Measurements from ENCODE around the gene PGAP2. TPM values are rescaled to one million over a fixed set of nuclear protein-coding genes. Genes with fewer than 3 reads are reported as not detected.

Gene PGAP2
- total RNA-seq, 1 experiment from 2014 or later, result 27.0 TPM

GRCh38 chr11:3823303-3823702 is 14.9 kb downstream of the PGAP2 start:
- Histone ChIP-seq H3K27me3 (ENCODE audit: low read length) (no peaks in the 10 kb centered on the region), H3K4me3 (ENCODE audit: low read length) (no peak overlapping the region), H3K9me2 (replicated peaks; ENCODE audit: insufficient read depth, low read length) (no peaks in the 10 kb centered on the region), H3K9me3 (ENCODE audit: low read length) (no peaks in the 10 kb centered on the region), H3K79me2 (ENCODE audit: low read length) (peaks cover 2% of the 10 kb centered on the region; the same call in 1 of the 2 replicates), H3K27ac (ENCODE audit: low read length) (no peak overlapping the region), H4K20me1 (ENCODE audit: insufficient read depth, low read depth, low read length) (no peaks in the 10 kb centered on the region), H3K4me2 (ENCODE audit: low read depth, low read length, poor library complexity, severe bottlenecking) (no peak overlapping the region), H2AFZ (ENCODE audit: low read length) (no peak overlapping the region), H3K36me3 (ENCODE audit: insufficient read depth, low read length) (no peaks in the 10 kb centered on the region; the same call in 1 of the 2 replicates), H3K4me1 (ENCODE audit: low read length) (peaks cover 32% of the 10 kb centered on the region), H3K9ac (ENCODE audit: low read length) (no peak overlapping the region)
- DNase-seq, result no peak

- Histone ChIP-seq H3K9me2 (replicated peaks; ENCODE audit: insufficient read depth, low read length) (no peaks in the 10 kb centered on the region), H3K4me3 (ENCODE audit: low read length) (no peak overlapping the region), H4K20me1 (ENCODE audit: insufficient read depth, low read depth, low read length) (no peaks in the 10 kb centered on the region), H3K36me3 (ENCODE audit: insufficient read depth, low read length) (no peaks in the 10 kb centered on the region; the same call in 1 of the 2 replicates), H3K9me3 (ENCODE audit: low read length) (no peaks in the 10 kb centered on the region), H3K27me3 (ENCODE audit: low read length) (no peaks in the 10 kb centered on the region), H2AFZ (ENCODE audit: low read length) (no peak overlapping the region), H3K4me2 (ENCODE audit: low read depth, low read length, poor library complexity, severe bottlenecking) (no peak overlapping the region), H3K79me2 (ENCODE audit: low read length) (peaks cover 3% of the 10 kb centered on the region; the same call in 1 of the 2 replicates), H3K27ac (ENCODE audit: low read length) (no peak overlapping the region), H3K9ac (ENCODE audit: low read length) (no peak overlapping the region), H3K4me1 (ENCODE audit: low read length) (peaks cover 32% of the 10 kb centered on the region)
- DNase-seq, result no peak
Observed at GRCh38 chr11:3823762-3824506, 15.6 kb downstream of the PGAP2 start.

GRCh38 chr11:3824714-3825472 is 16.5 kb downstream of the PGAP2 start:
- no peaks in the 10 kb centered on the region for H3K27me3 ChIP-seq (ENCODE audit: low read length)
- H3K36me3 ChIP-seq (ENCODE audit: insufficient read depth, low read length), result no peaks in the 10 kb centered on the region; the same call in 1 of the 2 replicates
- H3K27ac ChIP-seq (ENCODE audit: low read length), result peak overlapping the region; percentile 66

DNA sequence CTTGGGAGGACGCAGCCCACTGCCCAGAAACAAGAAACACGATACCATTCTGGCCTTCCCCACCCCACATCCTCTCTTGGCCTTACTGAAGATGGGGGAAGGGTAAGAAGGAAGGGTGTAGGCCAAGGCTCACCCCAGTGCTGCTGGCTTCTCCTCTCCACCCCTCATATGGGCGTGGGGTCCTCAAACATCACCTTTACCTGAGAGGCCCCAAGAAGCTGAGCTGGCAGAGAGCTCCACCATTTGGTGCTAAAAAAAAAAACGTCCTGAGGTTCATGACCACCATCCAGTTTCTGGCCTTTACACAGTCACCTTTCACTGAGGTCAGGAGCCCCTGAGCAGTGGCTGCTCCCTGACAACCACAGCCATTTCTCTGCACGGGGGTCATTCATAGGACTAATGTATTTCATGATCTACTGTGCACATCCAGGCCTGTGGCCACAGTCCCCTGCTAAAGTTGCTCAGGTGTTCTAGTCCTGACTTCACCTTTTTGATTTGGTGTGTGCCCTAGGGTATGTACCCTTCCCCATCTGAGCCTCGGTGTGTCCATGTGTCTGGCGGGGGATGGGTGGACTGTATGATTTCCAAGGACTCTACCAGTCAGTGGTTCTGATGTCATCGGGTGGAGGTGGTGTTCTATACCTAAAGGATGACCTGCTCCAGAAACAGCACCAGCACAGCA is 17.3 kb downstream of the PGAP2 start:
- Histone ChIP-seq H3K9ac (ENCODE audit: low read length) (no peak overlapping the region), H3K4me1 (ENCODE audit: low read length) (peaks cover 32% of the 10 kb centered on the region), H3K79me2 (ENCODE audit: low read length) (peaks cover 11% of the 10 kb centered on the region), H3K27me3 (ENCODE audit: low read length) (no peaks in the 10 kb centered on the region), H3K4me3 (ENCODE audit: low read length) (no peak overlapping the region), H2AFZ (ENCODE audit: low read length) (no peak overlapping the region), H4K20me1 (ENCODE audit: insufficient read depth, low read depth, low read length) (no peaks in the 10 kb centered on the region), H3K36me3 (ENCODE audit: insufficient read depth, low read length) (no peaks in the 10 kb centered on the region; the same call in 1 of the 2 replicates), H3K4me2 (ENCODE audit: low read depth, low read length, poor library complexity, severe bottlenecking) (no peak overlapping the region), H3K9me3 (ENCODE audit: low read length) (no peaks in the 10 kb centered on the region), H3K27ac (ENCODE audit: low read length) (peak overlapping the region; percentile 66), H3K9me2 (replicated peaks; ENCODE audit: insufficient read depth, low read length) (no peaks in the 10 kb centered on the region)
- no peak for DNase-seq

More at GRCh38 chr11:3824714-3825472, 16.5 kb downstream of the PGAP2 start:
- peaks cover 32% of the 10 kb centered on the region for H3K4me1 ChIP-seq (ENCODE audit: low read length)
- no peaks in the 10 kb centered on the region for H4K20me1 ChIP-seq (ENCODE audit: insufficient read depth, low read depth, low read length)
- peaks cover 6% of the 10 kb centered on the region; the same call in 1 of the 2 replicates for H3K79me2 ChIP-seq (ENCODE audit: low read length)
- H3K4me3 ChIP-seq (ENCODE audit: low read length), result no peak overlapping the region
- H3K9me2 ChIP-seq (replicated peaks; ENCODE audit: insufficient read depth, low read length), result no peaks in the 10 kb centered on the region
- H3K9me3 ChIP-seq (ENCODE audit: low read length), result no peaks in the 10 kb centered on the region
- peak; percentile 96 for DNase-seq
- H2AFZ ChIP-seq (ENCODE audit: low read length), result no peak overlapping the region
- H3K4me2 ChIP-seq (ENCODE audit: low read depth, low read length, poor library complexity, severe bottlenecking), result no peak overlapping the region
- H3K9ac ChIP-seq (ENCODE audit: low read length), result no peak overlapping the region

DNA sequence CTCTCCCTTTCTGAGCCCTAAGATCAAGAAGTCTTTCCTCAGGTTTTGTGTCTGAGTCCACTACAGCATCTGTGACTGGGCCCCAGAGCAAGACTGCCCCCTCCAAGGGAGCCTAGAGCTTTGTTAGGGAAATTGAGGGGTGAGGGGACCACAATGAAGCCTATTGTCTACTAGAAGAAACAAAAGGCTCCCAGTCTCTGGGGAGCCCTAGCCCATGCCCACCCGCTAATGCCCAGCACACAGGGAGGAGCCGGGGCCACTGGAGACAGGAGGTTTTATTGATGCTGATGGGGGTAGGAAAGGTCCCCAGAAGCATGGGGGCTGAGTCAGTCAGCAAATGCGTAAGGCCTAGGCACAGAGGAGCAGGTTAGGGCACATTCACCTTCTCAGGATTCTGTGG is 18.4 kb downstream of the PGAP2 start:
- no peak overlapping the region for H2AFZ ChIP-seq (ENCODE audit: low read length)
- no peaks in the 10 kb centered on the region for H3K9me2 ChIP-seq (replicated peaks; ENCODE audit: insufficient read depth, low read length)
- no peaks in the 10 kb centered on the region for H3K27me3 ChIP-seq (ENCODE audit: low read length)
- no peak for DNase-seq
- H3K4me2 ChIP-seq (ENCODE audit: low read depth, low read length, poor library complexity, severe bottlenecking), result no peak overlapping the region
- H4K20me1 ChIP-seq (ENCODE audit: insufficient read depth, low read depth, low read length), result peaks cover 6% of the 10 kb centered on the region
- peaks cover 22% of the 10 kb centered on the region for H3K79me2 ChIP-seq (ENCODE audit: low read length)
- no peak overlapping the region for H3K4me3 ChIP-seq (ENCODE audit: low read length)
- peak overlapping the region; percentile 66 for H3K27ac ChIP-seq (ENCODE audit: low read length)
- no peaks in the 10 kb centered on the region for H3K9me3 ChIP-seq (ENCODE audit: low read length)
- H3K36me3 ChIP-seq (ENCODE audit: insufficient read depth, low read length), result no peaks in the 10 kb centered on the region; the same call in 1 of the 2 replicates
- no peak overlapping the region for H3K9ac ChIP-seq (ENCODE audit: low read length)
- H3K4me1 ChIP-seq (ENCODE audit: low read length), result peaks cover 32% of the 10 kb centered on the region

DNA sequence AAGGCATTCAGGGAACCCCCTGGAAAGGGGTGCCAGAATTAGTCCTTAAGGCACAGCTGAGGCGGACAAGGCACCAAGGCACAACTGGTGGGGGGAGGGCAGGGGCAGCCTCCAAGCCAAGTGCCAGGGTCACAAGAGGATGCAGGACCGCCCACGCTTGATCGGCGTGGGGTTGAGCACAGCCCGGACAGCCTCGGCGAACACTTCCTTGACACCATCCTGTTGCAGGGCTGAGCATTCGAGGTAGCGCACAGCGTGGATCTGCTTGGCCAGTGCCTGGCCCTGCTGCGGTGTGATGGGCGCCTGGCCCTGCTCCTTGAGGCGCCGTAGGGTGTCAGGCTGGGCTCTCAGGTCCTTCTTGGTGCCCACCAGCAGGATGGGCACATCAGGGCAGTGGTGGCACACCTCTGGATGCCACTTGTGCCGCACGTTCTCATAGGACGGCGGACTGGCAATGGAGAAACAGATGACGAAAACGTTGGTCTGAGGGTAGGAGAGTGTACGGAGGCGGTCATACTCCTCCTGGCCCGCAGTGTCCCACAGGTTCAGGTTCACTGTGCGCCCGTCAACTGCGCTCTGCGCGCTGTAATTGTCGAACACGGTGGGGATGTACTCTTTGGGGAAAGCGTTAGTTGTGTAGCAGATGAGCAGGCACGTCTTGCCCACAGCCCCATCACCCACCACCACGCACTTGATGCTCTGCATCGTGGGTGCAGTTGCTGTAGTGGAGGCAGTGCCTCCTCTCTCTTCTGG is 19.2 kb downstream of the PGAP2 start:
- H3K79me2 ChIP-seq (ENCODE audit: low read length), result peaks cover 31% of the 10 kb centered on the region
- DNase-seq, result no peak
- H3K9me2 ChIP-seq (replicated peaks; ENCODE audit: insufficient read depth, low read length), result no peaks in the 10 kb centered on the region
- no peak overlapping the region for H3K4me2 ChIP-seq (ENCODE audit: low read depth, low read length, poor library complexity, severe bottlenecking)
- H4K20me1 ChIP-seq (ENCODE audit: insufficient read depth, low read depth, low read length), result peaks cover 11% of the 10 kb centered on the region
- H3K9ac ChIP-seq (ENCODE audit: low read length), result no peak overlapping the region
- no peak overlapping the region for H3K4me3 ChIP-seq (ENCODE audit: low read length)
- H3K9me3 ChIP-seq (ENCODE audit: low read length), result no peaks in the 10 kb centered on the region
- H3K36me3 ChIP-seq (ENCODE audit: insufficient read depth, low read length), result no peaks in the 10 kb centered on the region; the same call in 1 of the 2 replicates
- H3K27ac ChIP-seq (ENCODE audit: low read length), result peak overlapping the region; percentile 66; the same call in 1 of the 2 replicates
- H3K4me1 ChIP-seq (ENCODE audit: low read length), result peaks cover 38% of the 10 kb centered on the region
- H2AFZ ChIP-seq (ENCODE audit: low read length), result no peak overlapping the region
- no peaks in the 10 kb centered on the region for H3K27me3 ChIP-seq (ENCODE audit: low read length)

GRCh38 chr11:3830088-3830487 is 21.7 kb downstream of the PGAP2 start:
- Histone ChIP-seq H3K9me2 (replicated peaks; ENCODE audit: insufficient read depth, low read length) (no peaks in the 10 kb centered on the region), H3K36me3 (ENCODE audit: insufficient read depth, low read length) (no peaks in the 10 kb centered on the region; the same call in 1 of the 2 replicates), H3K27ac (ENCODE audit: low read length) (no peak overlapping the region), H3K79me2 (ENCODE audit: low read length) (peaks cover 56% of the 10 kb centered on the region), H2AFZ (ENCODE audit: low read length) (no peak overlapping the region), H3K9me3 (ENCODE audit: low read length) (no peaks in the 10 kb centered on the region), H3K9ac (ENCODE audit: low read length) (no peak overlapping the region), H3K4me1 (ENCODE audit: low read length) (peaks cover 59% of the 10 kb centered on the region), H3K4me3 (ENCODE audit: low read length) (no peak overlapping the region), H4K20me1 (ENCODE audit: insufficient read depth, low read depth, low read length) (peaks cover 11% of the 10 kb centered on the region), H3K27me3 (ENCODE audit: low read length) (no peaks in the 10 kb centered on the region), H3K4me2 (ENCODE audit: low read depth, low read length, poor library complexity, severe bottlenecking) (no peak overlapping the region)
- no peak for DNase-seq
